IMR-90 (cell line): ENCODE measurements around the gene MSI2.

Source experiments
- CTCF ChIP-seq: conservative IDR thresholded peaks from 2 replicates; pipeline ENCODE4 v1.5.1; 2012; ENCODE audit warnings: mild to moderate bottlenecking, low read depth, low read length, improper control_type of control experiment
- RCOR1 ChIP-seq: IDR thresholded peaks from 2 replicates; pipeline ENCODE4 v1.6.1; 2012; ENCODE audit warnings: mild to moderate bottlenecking, low read length, improper control_type of control experiment; ENCODE audit not compliant: insufficient replicate concordance

DNA sequence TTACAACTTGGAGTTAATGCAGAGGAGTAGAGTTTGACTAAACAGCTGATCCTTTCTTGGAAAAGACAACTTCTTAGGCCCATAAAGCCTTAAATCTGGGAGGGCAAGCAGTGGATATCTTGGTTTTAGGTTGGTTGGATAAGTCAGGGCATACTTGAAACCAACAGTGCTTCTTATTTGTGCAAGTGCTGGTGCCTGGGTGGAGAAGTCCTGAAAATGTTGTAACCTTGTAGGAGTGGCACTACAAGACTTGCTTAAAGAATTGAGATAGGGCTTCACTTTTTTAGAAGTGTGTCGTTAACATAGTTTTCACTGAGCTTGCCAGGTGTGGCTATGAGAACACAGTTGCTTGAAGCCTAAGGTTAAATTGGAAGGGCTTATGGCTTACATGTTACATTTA, 6.2 kb downstream of the MSI2 start:
- TF ChIP-seq RCOR1, result no peak
- no peak for TF ChIP-seq CTCF
